Measurements from ENCODE around the gene SMOC2.

SMOC2 gene

GRCh38 chr6:168711666-168712300 is 270.8 kb downstream of the SMOC2 start:
- DNase-seq (ENCODE audit: low spot score): no peak

GRCh38 chr6:168712993-168713392 is 272.0 kb downstream of the SMOC2 start:
- DNase-seq (ENCODE audit: low spot score): no peak

DNA sequence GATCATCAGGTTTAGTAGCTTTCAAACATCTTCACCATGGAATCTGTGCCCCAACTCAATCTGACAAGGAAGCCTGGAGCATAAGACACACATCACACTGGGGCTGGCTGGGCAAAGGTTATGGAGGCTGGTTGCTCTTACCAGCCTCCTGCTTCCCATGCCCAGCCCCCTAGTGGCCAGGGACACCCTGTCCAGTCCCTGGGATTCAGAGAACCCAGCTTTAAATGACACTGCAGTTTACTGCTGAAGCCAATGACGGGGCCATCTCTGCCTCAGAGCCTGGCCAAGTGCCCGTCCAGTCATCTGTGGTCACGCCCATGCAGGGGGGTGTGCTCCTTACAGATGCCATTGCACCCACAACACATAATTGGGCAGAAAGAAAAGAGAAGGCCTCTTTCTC is 272.9 kb downstream of the SMOC2 start:
- DNase-seq (ENCODE audit: low spot score): no peak

DNA sequence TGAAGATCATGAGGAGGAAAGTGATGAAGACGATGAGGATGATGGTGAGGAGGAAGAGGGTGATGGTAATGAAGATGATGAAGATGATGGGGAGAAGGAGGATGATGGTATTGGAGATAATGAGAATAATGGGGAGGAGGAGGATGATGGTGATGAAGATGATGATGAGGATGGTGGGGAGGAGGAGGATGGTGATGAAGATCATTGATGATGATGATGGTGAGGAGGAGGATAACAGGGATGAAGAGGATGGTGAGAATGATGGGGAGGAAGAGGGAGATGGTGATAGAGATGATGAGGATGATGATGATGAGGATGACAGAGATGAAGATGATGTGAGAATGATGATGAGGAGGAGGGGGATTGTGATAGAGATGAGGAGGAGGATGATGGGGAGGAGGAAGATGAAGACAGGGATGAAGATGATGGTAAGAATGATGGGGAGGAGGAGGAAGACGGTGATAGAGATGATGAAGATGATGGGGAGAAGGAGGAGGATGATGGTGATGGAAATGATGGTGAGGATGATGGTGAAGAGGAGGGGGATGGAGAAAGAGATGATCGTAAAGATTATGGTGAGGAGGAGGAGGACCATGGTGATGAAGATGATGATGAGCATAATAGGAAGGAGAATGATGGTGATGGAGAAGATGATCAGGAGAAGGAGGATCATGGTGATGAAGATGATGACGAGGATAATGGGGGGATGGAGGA is 273.7 kb downstream of the SMOC2 start:
- DNase-seq (ENCODE audit: low spot score): no peak

- no peak for DNase-seq (ENCODE audit: low spot score)
Observed at GRCh38 chr6:168715643-168716481, 274.9 kb downstream of the SMOC2 start.

GRCh38 chr6:168716581-168716980 is 275.6 kb downstream of the SMOC2 start:
- no peak for DNase-seq (ENCODE audit: low spot score)

GRCh38 chr6:168717491-168717890 is 276.5 kb downstream of the SMOC2 start:
- no peak for DNase-seq (ENCODE audit: low spot score)
